DND-41 (cell line): ENCODE data around the gene PYGM.

ENCODE experiments used
- CTCF ChIP-seq: IDR thresholded peaks from 2 replicates; pipeline ENCODE4 v1.5.1; 2012; ENCODE audit warnings: borderline replicate concordance, low read length, moderate library complexity, mild to moderate bottlenecking; ENCODE audit not compliant: poor library complexity, severe bottlenecking; ENCODE audit errors: extremely low read depth
- EZH2 ChIP-seq: IDR thresholded peaks from 3 replicates; pipeline ENCODE4 v1.6.1; 2012; ENCODE audit warnings: borderline replicate concordance, low read depth, mild to moderate bottlenecking, moderate library complexity, low read length, inconsistent platforms; ENCODE audit not compliant: severe bottlenecking

- no peak for TF ChIP-seq CTCF
- TF ChIP-seq EZH2, result no peak
These were observed 1.1 kb upstream of the PYGM start for GRCh38 chr11:64760759-64761420.
